Nephron progenitor cell (in vitro differentiated cells): ENCODE data around the gene CCDC170.

Experiments used
- DNase-seq: peaks from one replicate; pipeline ENCODE4 v3.0.0; 2021
- H3K27ac Mint-ChIP-seq: 2 replicates; pipeline ENCODE4 v1.8.0; 2021; ENCODE audit warnings: mild to moderate bottlenecking, moderate library complexity, mixed read lengths
- H3K27me3 Mint-ChIP-seq: 2 replicates; pipeline ENCODE4 v1.8.0; 2021; ENCODE audit warnings: mild to moderate bottlenecking, low read depth, mixed read lengths; ENCODE audit not compliant: poor library complexity
- H3K36me3 Mint-ChIP-seq: 2 replicates; pipeline ENCODE4 v1.8.0; 2021; ENCODE audit warnings: low read depth, mixed read lengths
- H3K4me1 Mint-ChIP-seq: 2 replicates; pipeline ENCODE4 v1.8.0; 2021; ENCODE audit warnings: mixed read lengths
- H3K4me3 Mint-ChIP-seq: 2 replicates; pipeline ENCODE4 v1.8.0; 2021; ENCODE audit warnings: mild to moderate bottlenecking, moderate library complexity, mixed read lengths
- H3K9me3 Mint-ChIP-seq: 2 replicates; pipeline ENCODE4 v1.8.0; 2021; ENCODE audit warnings: mild to moderate bottlenecking, moderate library complexity, mixed read lengths
- CTCF ChIP-seq: fragments of 200-600 bp; sonication (generic); IDR thresholded peaks from 2 replicates; pipeline ENCODE4 v1.5.0; 2021; ENCODE audit warnings: antibody characterized with exemption

Gene CCDC170

GRCh38 chr6:151633526-151634335 lies 139.9 kb downstream of the CCDC170 start:
- no peak for TF ChIP-seq CTCF
- H3K4me1 Mint-ChIP-seq = no peaks in the 10 kb centered on the region
- H3K27ac Mint-ChIP-seq = no peak overlapping the region
- no peaks in the 10 kb centered on the region for H3K36me3 Mint-ChIP-seq
- no peak for DNase-seq
- no peaks in the 10 kb centered on the region for H3K9me3 Mint-ChIP-seq
- no peak overlapping the region for H3K4me3 Mint-ChIP-seq
- no peaks in the 10 kb centered on the region for H3K27me3 Mint-ChIP-seq

- DNase-seq = no peak
- Mint-ChIP-seq H3K4me1 (no peaks in the 10 kb centered on the region), H3K36me3 (no peaks in the 10 kb centered on the region), H3K9me3 (no peaks in the 10 kb centered on the region), H3K4me3 (no peak overlapping the region), H3K27ac (no peak overlapping the region), H3K27me3 (no peaks in the 10 kb centered on the region)
- TF ChIP-seq CTCF = no peak
Observed at GRCh38 chr6:151634336-151634720, 140.5 kb downstream of the CCDC170 start.

GRCh38 chr6:151635741-151636140 lies 141.9 kb downstream of the CCDC170 start:
- H3K27me3 Mint-ChIP-seq = no peaks in the 10 kb centered on the region
- H3K4me1 Mint-ChIP-seq = no peaks in the 10 kb centered on the region
- no peak for TF ChIP-seq CTCF
- no peak overlapping the region for H3K27ac Mint-ChIP-seq
- H3K36me3 Mint-ChIP-seq = no peaks in the 10 kb centered on the region
- no peak for DNase-seq
- H3K9me3 Mint-ChIP-seq = no peaks in the 10 kb centered on the region
- H3K4me3 Mint-ChIP-seq = no peak overlapping the region

GRCh38 chr6:151637814-151638213 lies 144.0 kb downstream of the CCDC170 start:
- H3K36me3 Mint-ChIP-seq = no peaks in the 10 kb centered on the region
- H3K27me3 Mint-ChIP-seq = no peaks in the 10 kb centered on the region
- no peak for TF ChIP-seq CTCF
- H3K4me3 Mint-ChIP-seq = no peak overlapping the region
- H3K4me1 Mint-ChIP-seq = no peaks in the 10 kb centered on the region
- DNase-seq = no peak
- H3K27ac Mint-ChIP-seq = no peak overlapping the region
- H3K9me3 Mint-ChIP-seq = no peaks in the 10 kb centered on the region

GRCh38 chr6:151639750-151640149 lies 145.9 kb downstream of the CCDC170 start:
- no peaks in the 10 kb centered on the region for H3K4me1 Mint-ChIP-seq
- no peak for DNase-seq
- no peaks in the 10 kb centered on the region for H3K9me3 Mint-ChIP-seq
- H3K36me3 Mint-ChIP-seq = no peaks in the 10 kb centered on the region
- H3K27me3 Mint-ChIP-seq = no peaks in the 10 kb centered on the region
- no peak overlapping the region for H3K4me3 Mint-ChIP-seq
- no peak overlapping the region for H3K27ac Mint-ChIP-seq
- TF ChIP-seq CTCF = no peak

GRCh38 chr6:151641028-151641427 lies 147.2 kb downstream of the CCDC170 start:
- Mint-ChIP-seq H3K36me3 (no peaks in the 10 kb centered on the region), H3K4me3 (no peak overlapping the region), H3K9me3 (no peaks in the 10 kb centered on the region), H3K27me3 (no peaks in the 10 kb centered on the region), H3K27ac (no peak overlapping the region), H3K4me1 (no peaks in the 10 kb centered on the region)
- no peak for TF ChIP-seq CTCF
- DNase-seq = no peak
